HepG2 (cell line): ENCODE data around the gene F12. TPM values are rescaled to one million over a fixed set of nuclear protein-coding genes. Genes with fewer than 3 reads are reported as not detected.

ENCODE experiments used
- ATAC-seq: fragments of 200-7000 bp; cut with Tn5 transposase; 3 replicates; pipeline ENCODE4 v1.9.1; 2020; ENCODE audit warnings: mild to moderate bottlenecking, moderate library complexity
- BruUV-seq: library from RNA; stranded (reverse); fragments of 400-500 nt; replicated peaks from 2 replicates; lab custom pipeline; 2021; lab: Mats Ljungman, UMichigan
- CTCF ChIA-PET: fragments of 300-600 bp; formaldehyde crosslinking; extraction: SDS; loops from one replicate; lab custom pipeline; 2021; ENCODE audit warnings: low total read pairs, inconsistent platforms, low intra/inter-chr PET ratio; lab: Yijun Ruan, JAX
- POLR2A ChIA-PET: fragments of 350-600 bp; sonication (Branson Sonifier 250); formaldehyde crosslinking; loops from one replicate; lab custom pipeline; 2020; ENCODE audit warnings: antibody characterized with exemption, inconsistent platforms; lab: Yijun Ruan, JAX
- DNase-seq: peaks from one replicate; pipeline ENCODE4 v3.0.0-alpha.2; 2015; ENCODE audit warnings: low spot score
- FAIRE-seq: peaks from 3 replicates; lab custom pipeline; 2011; peaks lifted over from hg19 to GRCh38; lab: Jason Lieb, UNC
- H2AFZ ChIP-seq: one replicate; pipeline ENCODE4 v1.6.1; 2011; ENCODE audit warnings: low read length, inconsistent platforms
- H3K27ac ChIP-seq: fragments of 300-600 bp; 3 replicates; pipeline ENCODE4 v1.8.0; 2011; ENCODE audit warnings: mixed run types, mild to moderate bottlenecking, mixed read lengths, low read length, inconsistent platforms; ENCODE audit not compliant: insufficient read depth; ENCODE audit errors: extremely low read length
- H3K27me3 ChIP-seq, 2 experiments: fragments of 200-600 bp in 1 of 2; 2 replicates in 1 of 2; 3 replicates in 1 of 2; pipeline versions ENCODE4 v1.6.0 to v1.8.0; 2011; ENCODE audit warnings: low read length in 2 of 2, mild to moderate bottlenecking in 2 of 2, moderate library complexity in 2 of 2, inconsistent platforms in 1 of 2; ENCODE audit not compliant: insufficient read depth in 2 of 2, control insufficient read depth in 1 of 2
- H3K36me3 ChIP-seq, 2 experiments: fragments of 200-600 bp in 1 of 2; replicated peaks in 1 of 2; 2 replicates in 1 of 2; 3 replicates in 1 of 2; pipeline versions ENCODE4 v1.5.1 to v1.8.0; 2011; ENCODE audit warnings: low read length in 2 of 2, inconsistent platforms in 1 of 2; ENCODE audit not compliant: insufficient read depth in 2 of 2, control insufficient read depth in 1 of 2
- H3K4me1 ChIP-seq: 2 replicates; pipeline ENCODE4 v1.5.1; 2012; ENCODE audit warnings: low read length, inconsistent platforms; ENCODE audit not compliant: insufficient read depth
- H3K4me2 ChIP-seq: 2 replicates; pipeline ENCODE4 v1.6.0; 2011; ENCODE audit warnings: low read depth, low read length, inconsistent platforms
- H3K4me3 ChIP-seq, 3 experiments: fragments of 200-600 bp in 1 of 3; sonication (generic), shearing (Covaris generic) in 1 of 3; replicated peaks in 1 of 3; 2 replicates each; pipeline ENCODE4 v1.5.1; 2011 to 2016; ENCODE audit warnings: low read length in 3 of 3, inconsistent platforms in 2 of 3, low read depth in 2 of 3, mild to moderate bottlenecking in 2 of 3, control low read depth in 1 of 3, mixed read lengths in 1 of 3; ENCODE audit not compliant: insufficient read depth in 1 of 3
- H3K79me2 ChIP-seq: one replicate; pipeline ENCODE4 v1.6.1; 2011; ENCODE audit warnings: low read length, inconsistent platforms; ENCODE audit not compliant: insufficient read depth
- H3K9ac ChIP-seq: 2 replicates; pipeline ENCODE4 v1.6.0; 2011; ENCODE audit warnings: mild to moderate bottlenecking, low read depth, low read length, inconsistent platforms; ENCODE audit not compliant: insufficient read depth
- H3K9me3 ChIP-seq: 2 replicates; pipeline ENCODE4 v1.5.1; 2012; ENCODE audit warnings: mild to moderate bottlenecking, low read length
- H4K20me1 ChIP-seq: 2 replicates; pipeline ENCODE4 v1.6.0; 2011; ENCODE audit warnings: inconsistent platforms, mild to moderate bottlenecking, low read length, moderate library complexity; ENCODE audit not compliant: insufficient read depth
- EHMT2 ChIP-seq: fragments of 200-600 bp; sonication (generic); IDR thresholded peaks from 2 replicates; pipeline ENCODE4 v1.7.0; 2017; ENCODE audit warnings: antibody characterized with exemption, low read depth, low read length, borderline replicate concordance
- FOXA1 ChIP-seq, 2 experiments: fragments of 450-650 bp in 1 of 2; sonication (generic) in 1 of 2; formaldehyde crosslinking in 1 of 2; IDR thresholded peaks; 2 replicates each; pipeline versions ENCODE4 v1.4.0 to v1.6.1; 2016 to 2020; ENCODE audit warnings: missing genetic modification reagents in 1 of 2
- NFYB ChIP-seq: sonication (generic); formaldehyde crosslinking; IDR thresholded peaks from 2 replicates; pipeline ENCODE4 v1.4.0; 2020; ENCODE audit warnings: missing genetic modification reagents
- NFYC ChIP-seq: IDR thresholded peaks from 2 replicates; pipeline ENCODE4 v1.6.1; 2016; ENCODE audit warnings: missing genetic modification reagents, missing compliant biosample characterization
- USF2 ChIP-seq, 2 experiments: sonication (generic) in 1 of 2; formaldehyde crosslinking in 1 of 2; IDR thresholded peaks; 2 replicates each; pipeline versions ENCODE4 v1.5.1 to v1.6.1; 2011 to 2020; ENCODE audit warnings: borderline replicate concordance in 1 of 2, low read depth in 1 of 2, low read length in 1 of 2, mild to moderate bottlenecking in 1 of 2, missing genetic modification reagents in 1 of 2, moderate library complexity in 1 of 2
- ZNF331 ChIP-seq: sonication (generic); formaldehyde crosslinking; IDR thresholded peaks from 2 replicates; pipeline ENCODE4 v1.4.0; 2020; ENCODE audit warnings: missing genetic modification reagents
- ZNF430 ChIP-seq: sonication (generic); formaldehyde crosslinking; IDR thresholded peaks from 2 replicates; pipeline ENCODE4 v1.9.0; 2021; ENCODE audit warnings: mild to moderate bottlenecking, missing genetic modification reagents
- whole genome bisulfite sequencing: methylation state at CpG from one replicate; pipeline ENCODE4 v1.1.6; 2017; ENCODE audit warnings: low lambda C conversion rate; 5-methylcytosine and 5-hydroxymethylcytosine counted together
- in situ Hi-C: cut with HindIII; loops from 2 replicates; pipeline ENCODE4 v1.10.0; 2017; ENCODE audit warnings: low pct_unique_long_range_greater_than_20kb; ENCODE audit not compliant: extremely low pct_ligation_motif_present
- intact Hi-C: fragments of 100-400 bp; cut with micrococcal nuclease; formaldehyde crosslinking; loops from one replicate; pipeline ENCODE4 v1.10.0; 2022; ENCODE audit not compliant: unreplicated experiment
- polyA plus RNA-seq, 8 experiments: library from polyadenylated mRNA; depleted of rRNA in 3 of 8; stranded (reverse) in 7 of 8; unstranded in 1 of 8; fragments of >200 nt; fragmentation: Illumina TruSeq in 4 of 8; extraction: Trizol in 4 of 8; gene quantifications; 2 replicates each; pipeline versions ENCODE4 v1.2.1 to v1.2.3, GENCODE V29; 2011 to 2016; ENCODE audit warnings: low read depth in 4 of 8, missing spikeins in 1 of 8, mixed read lengths in 1 of 8; ENCODE audit not compliant: insufficient read depth in 1 of 8
- total RNA-seq, 5 experiments: library from RNA; depleted of rRNA; stranded (reverse); fragments of >200 nt; fragmentation: Illumina TruSeq; extraction: Trizol; gene quantifications; 2 replicates each; pipeline ENCODE4 v1.2.3, GENCODE V29; 2016; ENCODE audit warnings: low read depth in 1 of 5

F12 gene
- total and polyA plus RNA-seq, 2 of the 13 experiments (the other 11 are each of a cell fraction or from before 2014, with no cell fraction given) = 2.5 to 3.0 TPM

- POLR2A ChIA-PET = interaction anchor here (1.1 to 2.6 kb wide), 3 partner anchors 10 to 17 kb away, joined by 3 to 7 read pairs (median 6); partner anchors contain the start of gene GRK6
- FAIRE-seq = no peak
- Histone ChIP-seq H2AFZ (no peak overlapping the region), H3K4me1 (peaks cover 35% of the 10 kb centered on the region), H3K4me3 (no peak overlapping the region), H4K20me1 (no peaks in the 10 kb centered on the region), H3K36me3 (peaks cover 16 to 28% of the 10 kb centered on the region in 2 experiments; a peak in 4 of 5 replicates), H3K9ac (no peak overlapping the region), H3K9me3 (no peaks in the 10 kb centered on the region), H3K27me3 (no peaks in the 10 kb centered on the region), H3K4me2 (no peak overlapping the region), H3K79me2 (no peaks in the 10 kb centered on the region), H3K27ac (no peak overlapping the region)
- 68% methylated on average over 3 of the region's 4 CpGs for WGBS
- intact Hi-C loops (no loop called here), in situ Hi-C loops (no loop called here)
- no peak for DNase-seq
- TF ChIP-seq ZNF430 (CRISPR knock-in tag) (no peak), NFYC (CRISPR knock-in tag) (peak; percentile 61), EHMT2 (no peak), FOXA1 (IDR thresholded peaks at IDR 0.05) (no peak), FOXA1 (CRISPR knock-in tag; IDR thresholded peaks at IDR 0.05) (peak; percentile 14; the same call in 1 of the 2 replicates), NFYB (CRISPR knock-in tag) (peak; percentile 61), ZNF331 (no peak), USF2 (IDR thresholded peaks at IDR 0.05; ENCODE audit: low read depth, low read length) (peak; percentile 35; the same call in 1 of the 2 replicates), USF2 (CRISPR knock-in tag; IDR thresholded peaks at IDR 0.05; ENCODE audit: borderline replicate concordance) (no peak)
- no peak for ATAC-seq
- CTCF ChIA-PET = no interaction called here
- BruUV-seq = TSS peak; percentile 27
Measured at GRCh38 chr5:177437623-177438022, 28.3 kb upstream of the F12 start.
